ENCODE measurements around the gene CALHM4.

DNA sequence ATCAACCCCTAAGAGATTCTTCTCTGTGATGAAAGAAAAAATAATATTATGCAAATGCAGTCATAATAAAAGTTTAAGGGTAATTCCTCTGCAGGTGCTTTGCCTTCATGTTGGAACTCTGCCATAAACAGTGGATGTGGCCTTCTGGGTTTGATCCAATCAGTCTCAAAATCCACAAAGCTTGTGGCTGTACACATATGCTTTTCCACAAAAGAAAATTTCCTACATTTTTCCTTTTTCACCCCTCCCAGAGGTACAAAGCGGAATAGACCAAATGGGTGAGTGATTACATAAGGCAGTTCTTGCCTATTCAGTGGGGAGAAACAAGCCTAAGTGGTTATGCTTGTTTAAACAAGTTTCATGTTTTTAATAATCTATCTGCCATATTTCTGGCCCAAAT lies 25.4 kb upstream of the CALHM4 start:
- TF ChIP-seq, protein P1, sequence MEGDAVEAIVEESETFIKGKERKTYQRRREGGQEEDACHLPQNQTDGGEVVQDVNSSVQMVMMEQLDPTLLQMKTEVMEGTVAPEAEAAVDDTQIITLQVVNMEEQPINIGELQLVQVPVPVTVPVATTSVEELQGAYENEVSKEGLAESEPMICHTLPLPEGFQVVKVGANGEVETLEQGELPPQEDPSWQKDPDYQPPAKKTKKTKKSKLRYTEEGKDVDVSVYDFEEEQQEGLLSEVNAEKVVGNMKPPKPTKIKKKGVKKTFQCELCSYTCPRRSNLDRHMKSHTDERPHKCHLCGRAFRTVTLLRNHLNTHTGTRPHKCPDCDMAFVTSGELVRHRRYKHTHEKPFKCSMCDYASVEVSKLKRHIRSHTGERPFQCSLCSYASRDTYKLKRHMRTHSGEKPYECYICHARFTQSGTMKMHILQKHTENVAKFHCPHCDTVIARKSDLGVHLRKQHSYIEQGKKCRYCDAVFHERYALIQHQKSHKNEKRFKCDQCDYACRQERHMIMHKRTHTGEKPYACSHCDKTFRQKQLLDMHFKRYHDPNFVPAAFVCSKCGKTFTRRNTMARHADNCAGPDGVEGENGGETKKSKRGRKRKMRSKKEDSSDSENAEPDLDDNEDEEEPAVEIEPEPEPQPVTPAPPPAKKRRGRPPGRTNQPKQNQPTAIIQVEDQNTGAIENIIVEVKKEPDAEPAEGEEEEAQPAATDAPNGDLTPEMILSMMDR (IDR thresholded peaks at IDR 0.05), result no peak
- no peak for TF ChIP-seq POLR2A (IDR thresholded peaks at IDR 0.05)
